OCI-LY7 (cell line): ENCODE measurements around the gene SPEM1. TPM values are rescaled to one million over a fixed set of nuclear protein-coding genes. Genes with fewer than 3 reads are reported as not detected.

ENCODE experiments used
- BruUV-seq: library from RNA; stranded (reverse); fragments of 400-500 nt; replicated peaks from 2 replicates; lab custom pipeline; 2021; lab: Mats Ljungman, UMichigan
- CTCF ChIA-PET: fragments of 300-600 bp; sonication (Branson Sonifier 250); formaldehyde crosslinking; loops from one replicate; lab custom pipeline; 2022; ENCODE audit warnings: antibody characterized with exemption; ENCODE audit not compliant: unreplicated experiment; lab: Charles Lee
- POLR2A ChIA-PET: fragments of 300-600 bp; sonication (Branson Sonifier 250); formaldehyde crosslinking; loops from one replicate; lab custom pipeline; 2022; ENCODE audit warnings: antibody characterized with exemption; lab: Charles Lee
- DNase-seq: peaks from one replicate; pipeline ENCODE4 v3.0.0-alpha.2; 2015; ENCODE audit warnings: low spot score
- H2AFZ ChIP-seq: fragments of 200-600 bp; sonication (generic), shearing (Covaris generic); 2 replicates; pipeline ENCODE4 v1.6.1; 2014; ENCODE audit warnings: mild to moderate bottlenecking, antibody characterized with exemption, low read length, moderate library complexity
- H3K27ac ChIP-seq: fragments of 200-600 bp; sonication (generic); 2 replicates; pipeline ENCODE4 v1.5.1; 2014; ENCODE audit warnings: mixed run types, low read depth, mild to moderate bottlenecking, moderate library complexity, low read length, inconsistent platforms; ENCODE audit not compliant: poor library complexity, severe bottlenecking
- H3K36me3 ChIP-seq: fragments of 200-600 bp; sonication (generic); 2 replicates; pipeline ENCODE4 v1.6.1; 2014; ENCODE audit warnings: mild to moderate bottlenecking, antibody characterized with exemption, low read length, moderate library complexity, mixed read lengths; ENCODE audit not compliant: insufficient read depth
- H3K4me1 ChIP-seq: fragments of 200-600 bp; sonication (generic); 2 replicates; pipeline ENCODE4 v1.5.1; 2014; ENCODE audit warnings: mild to moderate bottlenecking, low read length; ENCODE audit not compliant: insufficient read depth, poor library complexity, severe bottlenecking
- H3K4me2 ChIP-seq: fragments of 200-600 bp; sonication (generic); 2 replicates; pipeline ENCODE4 v1.6.1; 2014; ENCODE audit warnings: mild to moderate bottlenecking, low read length
- H3K4me3 ChIP-seq: fragments of 200-600 bp; sonication (generic); 2 replicates; pipeline ENCODE4 v1.5.1; 2014; ENCODE audit warnings: mild to moderate bottlenecking, low read depth, low read length; ENCODE audit not compliant: poor library complexity, severe bottlenecking
- H3K79me2 ChIP-seq: fragments of 200-600 bp; sonication (generic); 2 replicates; pipeline ENCODE4 v1.6.1; 2016; ENCODE audit warnings: low read depth, mild to moderate bottlenecking, low read length, moderate library complexity, mixed read lengths; ENCODE audit not compliant: insufficient read depth
- H3K9me2 ChIP-seq: fragments of 200-600 bp; sonication (generic); 2 replicates; pipeline ENCODE4 v1.6.1; 2016; ENCODE audit warnings: mild to moderate bottlenecking, low read length, mixed read lengths; ENCODE audit not compliant: insufficient read depth
- H3K9me3 ChIP-seq: fragments of 200-600 bp; sonication (generic); 2 replicates; pipeline ENCODE4 v1.6.1; 2014; ENCODE audit warnings: mild to moderate bottlenecking, mixed run types, low read length, mixed read lengths
- H4K20me1 ChIP-seq: fragments of 200-600 bp; sonication (generic); 2 replicates; pipeline ENCODE4 v1.6.1; 2014; ENCODE audit warnings: mild to moderate bottlenecking, antibody characterized with exemption, low read length, moderate library complexity, mixed read lengths; ENCODE audit not compliant: insufficient read depth
- EZH2phosphoT487 ChIP-seq: fragments of 200-600 bp; sonication (generic); IDR thresholded peaks from 2 replicates; pipeline ENCODE4 v1.6.1; 2018; ENCODE audit warnings: low read depth, borderline replicate concordance, mild to moderate bottlenecking, mixed run types, antibody characterized with exemption, low read length, moderate library complexity, mixed read lengths
- intact Hi-C: fragments of 100-400 bp; cut with micrococcal nuclease; formaldehyde crosslinking; loops from one replicate; pipeline ENCODE4 v1.10.0; 2022; ENCODE audit not compliant: unreplicated experiment
- total RNA-seq, 2 experiments: library from RNA; depleted of rRNA in 1 of 2; stranded (reverse); fragments of >200 nt in 1 of 2; shearing (Covaris generic) in 1 of 2; gene quantifications; 2 replicates each; pipeline ENCODE4 v1.2.3, GENCODE V29; 2014 to 2022
- TF ChIP-seq, protein P1 (sequence below): fragments of 200-600 bp; sonication (generic); conservative IDR thresholded peaks from 2 replicates; pipeline ENCODE4 v1.5.1; 2014; ENCODE audit warnings: mild to moderate bottlenecking, antibody characterized with exemption, low read length, moderate library complexity, mixed read lengths

SPEM1 gene
- total RNA-seq, 2 experiments from 2014 or later: not detected

DNA sequence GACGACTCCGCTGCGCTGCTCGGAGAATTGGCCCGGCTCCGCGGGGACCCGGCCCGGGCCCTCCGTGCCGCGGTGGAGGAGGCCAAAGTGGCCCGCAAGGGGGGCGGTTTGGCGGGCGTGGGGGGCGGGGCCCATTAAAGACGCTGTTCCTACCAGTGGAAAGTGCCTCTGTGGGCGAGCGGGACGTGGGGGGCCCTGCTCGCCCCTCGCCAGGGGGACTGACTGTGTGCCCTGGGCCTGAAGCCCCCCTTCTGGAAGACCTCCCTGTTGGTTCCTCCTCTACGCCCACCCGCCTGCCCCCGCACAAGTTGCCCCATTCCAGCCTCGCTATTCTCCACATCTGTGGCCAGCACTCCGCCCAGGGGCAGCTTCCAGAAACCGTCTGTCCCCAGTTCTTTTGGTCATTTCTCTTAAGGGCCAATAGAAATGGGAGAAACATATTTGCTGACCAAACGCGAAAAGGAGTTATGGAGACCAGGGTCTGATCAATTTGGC, 17.3 kb downstream of the SPEM1 start:
- Histone ChIP-seq H3K79me2 (peaks cover 4% of the 10 kb centered on the region; the same call in 1 of the 2 replicates), H2AFZ (no peak overlapping the region), H3K36me3 (no peaks in the 10 kb centered on the region), H4K20me1 (no peaks in the 10 kb centered on the region), H3K27ac (no peak overlapping the region), H3K4me1 (peaks cover 40% of the 10 kb centered on the region), H3K4me2 (peak overlapping the region; percentile 99), H3K4me3 (peak overlapping the region; percentile 76), H3K9me2 (no peaks in the 10 kb centered on the region), H3K9me3 (no peaks in the 10 kb centered on the region)
- CTCF ChIA-PET: interaction anchor here (1.4 kb wide), 1 partner anchor 107 kb away, joined by 6 read pairs; no protein-coding TSS in a partner anchor
- intact Hi-C loops: loop anchor here (1.0 to 5.0 kb wide), 4 partner anchors 47 to 400 kb away; partner anchors contain the start of genes POLR2A, SENP3 and SLC16A13
- POLR2A ChIA-PET: interaction anchor here (0.5 kb wide), 1 partner anchor 13 kb away, joined by 6 read pairs; no protein-coding TSS in a partner anchor
- TF ChIP-seq EZH2phosphoT487: no peak
- TF ChIP-seq, protein P1, sequence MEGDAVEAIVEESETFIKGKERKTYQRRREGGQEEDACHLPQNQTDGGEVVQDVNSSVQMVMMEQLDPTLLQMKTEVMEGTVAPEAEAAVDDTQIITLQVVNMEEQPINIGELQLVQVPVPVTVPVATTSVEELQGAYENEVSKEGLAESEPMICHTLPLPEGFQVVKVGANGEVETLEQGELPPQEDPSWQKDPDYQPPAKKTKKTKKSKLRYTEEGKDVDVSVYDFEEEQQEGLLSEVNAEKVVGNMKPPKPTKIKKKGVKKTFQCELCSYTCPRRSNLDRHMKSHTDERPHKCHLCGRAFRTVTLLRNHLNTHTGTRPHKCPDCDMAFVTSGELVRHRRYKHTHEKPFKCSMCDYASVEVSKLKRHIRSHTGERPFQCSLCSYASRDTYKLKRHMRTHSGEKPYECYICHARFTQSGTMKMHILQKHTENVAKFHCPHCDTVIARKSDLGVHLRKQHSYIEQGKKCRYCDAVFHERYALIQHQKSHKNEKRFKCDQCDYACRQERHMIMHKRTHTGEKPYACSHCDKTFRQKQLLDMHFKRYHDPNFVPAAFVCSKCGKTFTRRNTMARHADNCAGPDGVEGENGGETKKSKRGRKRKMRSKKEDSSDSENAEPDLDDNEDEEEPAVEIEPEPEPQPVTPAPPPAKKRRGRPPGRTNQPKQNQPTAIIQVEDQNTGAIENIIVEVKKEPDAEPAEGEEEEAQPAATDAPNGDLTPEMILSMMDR: no peak
- no TSS peak for BruUV-seq
- DNase-seq: no peak

DNA sequence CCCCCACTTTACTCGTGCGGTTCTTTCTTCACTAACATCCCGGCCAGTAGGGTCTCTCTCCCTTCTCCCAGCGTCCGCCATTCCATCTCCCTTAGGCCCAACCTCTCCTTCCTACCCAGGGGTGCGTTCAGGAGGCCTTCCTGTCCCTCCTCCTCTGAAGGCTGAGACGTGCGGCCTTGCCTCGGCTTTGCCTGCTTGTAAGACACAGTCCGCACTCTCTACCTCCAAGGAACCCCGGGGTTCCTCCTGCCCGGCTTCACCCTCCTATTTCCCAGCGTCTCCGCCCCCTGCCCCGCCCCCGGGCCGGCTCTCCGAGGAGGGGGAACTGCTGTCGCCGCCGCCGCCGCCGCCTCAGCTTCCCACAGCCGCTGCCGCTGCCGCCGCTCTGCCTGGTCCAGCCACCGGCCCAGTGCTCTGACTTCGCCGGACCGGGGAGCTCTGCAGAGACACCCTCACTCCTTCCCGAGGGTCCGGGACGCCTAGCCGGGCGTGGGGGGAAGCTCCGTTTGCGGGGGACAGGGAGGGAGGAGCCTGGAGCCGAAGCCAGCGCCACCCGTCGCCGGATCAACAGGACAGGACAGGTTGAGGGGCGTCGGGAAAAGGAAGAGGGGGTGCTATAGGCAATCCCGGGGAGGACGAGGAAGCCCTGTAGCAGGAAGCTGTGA, 18.0 kb downstream of the SPEM1 start:
- ChIA-PET POLR2A (interaction anchor here (0.6 kb wide), 1 partner anchor 54 kb away, joined by 3 read pairs; no protein-coding TSS in a partner anchor), CTCF (interaction anchor here (0.8 kb wide), 1 partner anchor 41 kb away, joined by 3 read pairs; the partner anchor contains the start of gene ZBTB4)
- intact Hi-C loops: loop anchor here (1.0 to 5.0 kb wide), 4 partner anchors 46 to 401 kb away; partner anchors contain the start of genes POLR2A, SENP3 and SLC16A13
- Histone ChIP-seq H3K4me2 (peak overlapping the region; percentile 99), H3K9me2 (no peaks in the 10 kb centered on the region), H3K4me3 (peak overlapping the region; percentile 55), H3K27ac (no peak overlapping the region), H3K9me3 (no peaks in the 10 kb centered on the region), H4K20me1 (no peaks in the 10 kb centered on the region), H2AFZ (no peak overlapping the region), H3K79me2 (peaks cover 4% of the 10 kb centered on the region; the same call in 1 of the 2 replicates), H3K36me3 (no peaks in the 10 kb centered on the region), H3K4me1 (peaks cover 40% of the 10 kb centered on the region)
- peak; percentile 29 for DNase-seq
- TF ChIP-seq EZH2phosphoT487: no peak
- TF ChIP-seq, protein P1: no peak
- BruUV-seq: no TSS peak
